ENCODE data around the gene DIP2B. TPM values are rescaled to one million over a fixed set of nuclear protein-coding genes. Genes with fewer than 3 reads are reported as not detected.

The DIP2B gene
- total RNA-seq, 2 experiments from 2014 or later, result 29.5 to 30.0 TPM

DNA sequence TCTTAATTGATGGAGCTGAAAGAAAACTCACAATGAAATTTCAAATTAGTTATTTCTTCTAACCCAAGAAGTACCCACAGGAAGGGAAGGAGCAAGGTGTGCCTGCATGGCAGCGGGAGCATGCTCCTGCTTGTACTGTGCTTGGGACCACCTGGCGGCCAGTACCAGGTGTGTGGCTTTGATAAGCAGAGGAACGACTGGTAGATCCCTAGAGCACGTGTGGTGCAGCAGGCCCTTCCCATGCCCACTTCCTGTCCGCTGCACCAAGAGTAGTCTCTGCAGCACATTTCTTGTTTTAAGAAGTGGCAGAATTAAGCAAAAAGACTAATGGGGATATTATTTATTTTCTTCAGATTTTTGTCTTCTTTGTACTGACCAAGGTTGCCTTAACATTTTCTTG, 136.8 kb downstream of the DIP2B start:
- no peak overlapping the region for H3K27ac ChIP-seq (ENCODE audit: low read depth in 1 of 2, low read length in 2 of 2)
- H3K9me3 ChIP-seq (ENCODE audit: control insufficient read depth in 1 of 2, insufficient read depth in 1 of 2, low read length in 2 of 2), result no peaks in the 10 kb centered on the region
- CTCF ChIA-PET, result interaction anchor here (4.0 kb wide), 1 partner anchor 137 kb away, joined by 57 read pairs; the partner anchor contains the start of gene DIP2B
- H3K4me3 Mint-ChIP-seq, result no peak overlapping the region
- H3K27me3 ChIP-seq (ENCODE audit: control insufficient read depth in 1 of 2, insufficient read depth in 2 of 2, low read length in 2 of 2), result no peaks in the 10 kb centered on the region
- DNase-seq (no peak), ATAC-seq (ENCODE audit: poor library complexity) (no peak)
- H3K36me3 ChIP-seq (ENCODE audit: insufficient read depth, low read length), result peaks cover 19% of the 10 kb centered on the region
- H3K9me3 Mint-ChIP-seq, result no peaks in the 10 kb centered on the region
- TF ChIP-seq, protein P1, sequence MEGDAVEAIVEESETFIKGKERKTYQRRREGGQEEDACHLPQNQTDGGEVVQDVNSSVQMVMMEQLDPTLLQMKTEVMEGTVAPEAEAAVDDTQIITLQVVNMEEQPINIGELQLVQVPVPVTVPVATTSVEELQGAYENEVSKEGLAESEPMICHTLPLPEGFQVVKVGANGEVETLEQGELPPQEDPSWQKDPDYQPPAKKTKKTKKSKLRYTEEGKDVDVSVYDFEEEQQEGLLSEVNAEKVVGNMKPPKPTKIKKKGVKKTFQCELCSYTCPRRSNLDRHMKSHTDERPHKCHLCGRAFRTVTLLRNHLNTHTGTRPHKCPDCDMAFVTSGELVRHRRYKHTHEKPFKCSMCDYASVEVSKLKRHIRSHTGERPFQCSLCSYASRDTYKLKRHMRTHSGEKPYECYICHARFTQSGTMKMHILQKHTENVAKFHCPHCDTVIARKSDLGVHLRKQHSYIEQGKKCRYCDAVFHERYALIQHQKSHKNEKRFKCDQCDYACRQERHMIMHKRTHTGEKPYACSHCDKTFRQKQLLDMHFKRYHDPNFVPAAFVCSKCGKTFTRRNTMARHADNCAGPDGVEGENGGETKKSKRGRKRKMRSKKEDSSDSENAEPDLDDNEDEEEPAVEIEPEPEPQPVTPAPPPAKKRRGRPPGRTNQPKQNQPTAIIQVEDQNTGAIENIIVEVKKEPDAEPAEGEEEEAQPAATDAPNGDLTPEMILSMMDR (IDR thresholded peaks at IDR 0.05), result no peak
- H3K36me3 Mint-ChIP-seq (ENCODE audit: low read depth), result peaks cover 47% of the 10 kb centered on the region
- no peak overlapping the region for H3K4me3 ChIP-seq (ENCODE audit: low read length)
- no peak overlapping the region for H3K27ac Mint-ChIP-seq
- POLR2A ChIA-PET, result interaction anchor here (0.9 to 1.3 kb wide), 2 partner anchors 137 kb away, joined by 3 to 4 read pairs; partner anchors contain the start of gene DIP2B
- H3K27me3 Mint-ChIP-seq, result no peaks in the 10 kb centered on the region
- H3K4me1 Mint-ChIP-seq (ENCODE audit: low read depth), result peaks cover 28% of the 10 kb centered on the region
- intact Hi-C loops (cut with DNase I, micrococcal nuclease), result no loop called here
- no peaks in the 10 kb centered on the region for H3K4me1 ChIP-seq (ENCODE audit: insufficient read depth, low read length)

DNA sequence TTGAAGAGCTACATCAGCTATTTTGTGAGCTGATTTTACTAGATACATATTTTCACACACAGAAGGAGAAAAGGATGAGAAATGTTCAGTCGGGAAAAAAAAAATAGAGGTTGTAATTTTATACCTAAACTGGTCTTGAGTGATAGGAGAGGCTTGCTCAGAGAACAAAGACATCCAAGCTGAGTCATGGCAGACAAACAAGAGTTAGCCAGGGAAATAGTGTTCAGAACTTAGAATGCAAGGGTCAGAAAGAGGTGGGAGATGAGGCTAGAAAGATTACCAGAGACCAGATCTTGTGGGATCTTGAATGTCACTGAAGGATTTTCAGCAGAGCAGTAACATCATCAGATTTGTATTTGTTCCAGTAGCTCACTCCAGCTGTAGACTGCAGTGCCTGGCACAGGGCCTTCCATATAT, 137.3 kb downstream of the DIP2B start:
- Histone ChIP-seq H3K4me3 (ENCODE audit: low read length) (no peak overlapping the region), H3K27me3 (ENCODE audit: control insufficient read depth in 1 of 2, insufficient read depth in 2 of 2, low read length in 2 of 2) (no peaks in the 10 kb centered on the region), H3K36me3 (ENCODE audit: insufficient read depth, low read length) (peaks cover 19% of the 10 kb centered on the region), H3K9me3 (ENCODE audit: control insufficient read depth in 1 of 2, insufficient read depth in 1 of 2, low read length in 2 of 2) (no peaks in the 10 kb centered on the region), H3K27ac (ENCODE audit: low read depth in 1 of 2, low read length in 2 of 2) (no peak overlapping the region), H3K4me1 (ENCODE audit: insufficient read depth, low read length) (no peaks in the 10 kb centered on the region)
- TF ChIP-seq, protein P1 (IDR thresholded peaks at IDR 0.05), result no peak
- ChIA-PET CTCF (interaction anchor here (2.9 kb wide), 1 partner anchor 137 kb away, joined by 18 read pairs; the partner anchor contains the start of gene DIP2B), POLR2A (interaction anchor here (0.9 kb wide), 1 partner anchor 137 kb away, joined by 3 read pairs; the partner anchor contains the start of gene DIP2B)
- peaks cover 26% of the 10 kb centered on the region for H3K4me1 Mint-ChIP-seq (ENCODE audit: low read depth)
- H3K9me3 Mint-ChIP-seq, result no peaks in the 10 kb centered on the region
- peaks cover 50% of the 10 kb centered on the region for H3K36me3 Mint-ChIP-seq (ENCODE audit: low read depth)
- ATAC-seq (ENCODE audit: poor library complexity) (no peak), DNase-seq (no peak)
- no peak overlapping the region for H3K27ac Mint-ChIP-seq
- no peak overlapping the region for H3K4me3 Mint-ChIP-seq
- H3K27me3 Mint-ChIP-seq, result no peaks in the 10 kb centered on the region
- intact Hi-C loops (cut with DNase I, micrococcal nuclease), result no loop called here

DNA sequence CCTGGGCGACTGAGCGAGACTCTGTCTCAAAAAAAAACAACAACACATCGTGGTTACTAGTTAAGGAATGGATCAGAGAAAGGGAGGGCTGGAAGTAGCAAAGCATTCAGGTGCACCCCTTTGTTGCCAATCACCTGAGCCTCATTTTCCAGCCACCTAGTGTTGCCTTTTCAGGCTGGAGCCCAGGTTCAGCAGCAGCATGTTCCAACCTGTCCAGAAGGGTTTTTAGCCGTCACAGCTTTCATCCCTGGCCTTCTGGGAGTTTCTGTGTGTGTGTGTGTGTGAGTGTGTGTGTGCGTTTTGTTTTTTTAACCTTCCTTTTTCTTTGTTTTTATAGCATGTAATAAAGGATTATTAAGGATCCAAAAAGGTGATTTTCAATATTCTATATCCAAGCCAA, 138.0 kb downstream of the DIP2B start:
- DNase-seq, result no peak
- H3K27ac Mint-ChIP-seq, result no peak overlapping the region

More for the DNA sequence above, 138.0 kb downstream of the DIP2B start:
- Mint-ChIP-seq H3K4me3 (no peak overlapping the region), H3K36me3 (ENCODE audit: low read depth) (peaks cover 50% of the 10 kb centered on the region), H3K27me3 (no peaks in the 10 kb centered on the region), H3K4me1 (ENCODE audit: low read depth) (peaks cover 19% of the 10 kb centered on the region), H3K9me3 (no peaks in the 10 kb centered on the region)
- Histone ChIP-seq H3K9me3 (ENCODE audit: control insufficient read depth in 1 of 2, insufficient read depth in 1 of 2, low read length in 2 of 2) (no peaks in the 10 kb centered on the region), H3K27me3 (ENCODE audit: control insufficient read depth in 1 of 2, insufficient read depth in 2 of 2, low read length in 2 of 2) (no peaks in the 10 kb centered on the region), H3K36me3 (ENCODE audit: insufficient read depth, low read length) (peaks cover 19% of the 10 kb centered on the region), H3K4me1 (ENCODE audit: insufficient read depth, low read length) (no peaks in the 10 kb centered on the region), H3K4me3 (ENCODE audit: low read length) (no peak overlapping the region), H3K27ac (ENCODE audit: low read depth in 1 of 2, low read length in 2 of 2) (no peak overlapping the region)
- ChIA-PET POLR2A (no interaction called here), CTCF (interaction anchor here (2.9 kb wide), 1 partner anchor 138 kb away, joined by 18 read pairs; the partner anchor contains the start of gene DIP2B)
- no peak for ATAC-seq (ENCODE audit: poor library complexity)
- TF ChIP-seq, protein P1 (IDR thresholded peaks at IDR 0.05), result no peak
- intact Hi-C loops (cut with DNase I, micrococcal nuclease), result no loop called here

All from CD4-positive, alpha-beta T cell (primary cell).